ENCODE measurements around the gene FAM168A. TPM values are rescaled to one million over a fixed set of nuclear protein-coding genes. Genes with fewer than 3 reads are reported as not detected.
"Not testable (repeated sequence)": the region's sequence is repeated elsewhere in the genome, so short reads cannot be mapped to it uniquely, and the experiment has no call there.

Gene FAM168A
- total RNA-seq, 1 donor from 2014 or later, result 21.4 TPM

- Histone ChIP-seq H3K9me3 (no peaks in the 10 kb centered on the region), H3K4me1 (peaks cover 6% of the 10 kb centered on the region), H3K36me3 (no peaks in the 10 kb centered on the region), H3K27me3 (no peaks in the 10 kb centered on the region), H3K4me3 (no peak overlapping the region), H3K27ac (no peak overlapping the region)
- DNase-seq (ENCODE audit: extremely low spot score in 2 of 2), result no peak
- intact Hi-C loops (cut with DNase I), result no loop called here
- no peak for TF ChIP-seq POLR2AphosphoS5 (IDR thresholded peaks at IDR 0.05; ENCODE audit: insufficient read depth in 1 of 2, low read depth in 1 of 2)
- TF ChIP-seq POLR2A (IDR thresholded peaks at IDR 0.05), result no peak
- TF ChIP-seq CTCF (IDR thresholded peaks at IDR 0.05), result no peak
These were observed 18.1 kb downstream of the FAM168A start for GRCh38 chr11:73579641-73580434.

DNA sequence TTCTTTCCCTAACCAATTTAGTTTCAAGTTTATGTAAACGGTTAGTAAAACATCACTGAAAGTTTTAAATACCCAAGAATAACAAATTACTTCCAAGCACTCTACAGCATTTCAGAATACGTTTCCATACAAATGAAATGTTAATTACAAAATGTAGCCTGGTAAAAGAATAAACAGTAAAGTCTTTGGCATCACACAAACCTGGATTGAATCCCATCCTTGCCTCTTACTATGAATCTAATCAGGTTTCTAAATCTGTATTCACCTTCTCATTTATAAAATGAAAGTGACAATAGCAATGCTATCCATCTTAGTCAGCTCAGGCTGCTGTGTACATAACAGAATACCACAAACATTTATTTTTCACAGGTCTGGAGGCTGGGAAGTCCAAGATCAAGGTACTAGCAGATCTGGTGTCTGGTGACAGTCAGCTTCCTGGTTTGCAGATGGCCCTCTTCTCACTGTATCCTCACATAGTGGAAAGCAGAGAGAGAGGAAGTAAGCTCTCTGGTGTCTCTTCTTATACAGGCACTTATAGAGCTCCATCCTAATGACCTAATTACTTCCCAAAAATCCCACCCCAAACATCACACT is 19.2 kb downstream of the FAM168A start:
- no peak overlapping the region for H3K27ac ChIP-seq
- peaks cover 6% of the 10 kb centered on the region for H3K4me1 ChIP-seq
- no peak for DNase-seq (ENCODE audit: extremely low spot score in 2 of 2)
- intact Hi-C loops (cut with DNase I), result no loop called here
- no peak overlapping the region for H3K4me3 ChIP-seq
- no peaks in the 10 kb centered on the region for H3K27me3 ChIP-seq
- TF ChIP-seq CTCF (IDR thresholded peaks at IDR 0.05) (no peak), POLR2AphosphoS5 (IDR thresholded peaks at IDR 0.05; ENCODE audit: insufficient read depth in 1 of 2, low read depth in 1 of 2) (no peak), POLR2A (IDR thresholded peaks at IDR 0.05) (no peak)
- no peaks in the 10 kb centered on the region for H3K36me3 ChIP-seq
- H3K9me3 ChIP-seq, result no peaks in the 10 kb centered on the region

- Histone ChIP-seq H3K9me3 (no peaks in the 10 kb centered on the region), H3K4me1 (peaks cover 6% of the 10 kb centered on the region), H3K27me3 (no peaks in the 10 kb centered on the region), H3K4me3 (no peak overlapping the region), H3K36me3 (no peaks in the 10 kb centered on the region), H3K27ac (no peak overlapping the region)
- DNase-seq (ENCODE audit: extremely low spot score in 2 of 2), result no peak
- intact Hi-C loops (cut with DNase I), result no loop called here
- no peak for TF ChIP-seq POLR2AphosphoS5 (IDR thresholded peaks at IDR 0.05; ENCODE audit: insufficient read depth in 1 of 2, low read depth in 1 of 2)
- TF ChIP-seq POLR2A (IDR thresholded peaks at IDR 0.05), result no peak
- no peak for TF ChIP-seq CTCF (IDR thresholded peaks at IDR 0.05)
These were observed 20.4 kb downstream of the FAM168A start for GRCh38 chr11:73577496-73577917.

DNA sequence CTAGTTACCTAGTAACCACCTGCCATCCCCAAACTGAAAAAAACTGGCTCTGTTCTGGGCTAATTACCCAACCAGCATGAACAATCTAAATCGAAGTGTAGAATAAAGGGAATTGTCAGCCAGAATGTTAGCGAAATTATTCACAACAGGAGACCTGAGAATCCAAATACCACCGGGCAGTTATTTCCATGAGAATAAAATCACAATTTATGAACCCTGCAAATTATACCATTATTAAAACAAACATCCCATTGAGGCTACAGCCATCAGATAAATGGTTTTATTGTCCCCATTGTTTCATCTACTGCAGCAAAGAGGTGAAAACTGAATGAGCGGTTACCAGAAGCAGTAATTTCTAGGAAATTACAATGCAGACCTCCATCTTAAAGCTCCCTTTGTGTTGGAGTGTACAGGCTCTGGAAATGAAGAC is 21.7 kb downstream of the FAM168A start:
- intact Hi-C loops (cut with DNase I), result no loop called here

DNA sequence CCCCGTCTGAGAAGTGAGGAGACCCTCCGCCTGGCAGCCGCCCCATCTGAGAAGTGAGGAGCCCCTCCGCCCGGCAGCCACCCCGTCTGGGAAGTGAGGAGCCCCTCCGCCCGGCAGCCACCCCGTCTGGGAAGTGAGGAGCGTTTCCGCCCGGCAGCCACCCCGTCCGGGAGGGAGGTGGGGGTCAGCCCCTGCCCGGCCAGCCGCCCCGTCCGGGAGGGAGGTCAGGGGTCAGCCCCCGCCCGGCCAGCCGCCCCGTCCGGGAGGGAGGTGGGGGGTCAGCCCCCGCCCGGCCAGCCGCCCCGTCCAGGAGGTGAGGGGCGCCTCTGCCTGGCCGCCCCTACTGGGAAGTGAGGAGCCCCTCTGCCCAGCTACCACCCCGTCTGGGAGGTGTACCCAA is 25.9 kb downstream of the FAM168A start:
- H3K27me3 ChIP-seq; DNase-seq (ENCODE audit: extremely low spot score in 2 of 2); H3K9me3 ChIP-seq; H3K27ac ChIP-seq; H3K36me3 ChIP-seq; intact Hi-C loops (cut with DNase I); H3K4me1 ChIP-seq; H3K4me3 ChIP-seq: not testable (repeated sequence)

More for the DNA sequence above, 21.7 kb downstream of the FAM168A start:
- DNase-seq (ENCODE audit: extremely low spot score in 2 of 2), result no peak
- Histone ChIP-seq H3K27ac (no peak overlapping the region), H3K36me3 (no peaks in the 10 kb centered on the region), H3K9me3 (no peaks in the 10 kb centered on the region), H3K4me3 (no peak overlapping the region), H3K4me1 (peaks cover 6% of the 10 kb centered on the region), H3K27me3 (no peaks in the 10 kb centered on the region)
- TF ChIP-seq POLR2AphosphoS5 (IDR thresholded peaks at IDR 0.05; ENCODE audit: insufficient read depth in 1 of 2, low read depth in 1 of 2) (no peak), POLR2A (IDR thresholded peaks at IDR 0.05) (no peak), CTCF (IDR thresholded peaks at IDR 0.05) (no peak)
